Upper lobe of left lung (tissue), 4 donors: ENCODE results near the gene QSOX1.

Experiments
- CTCF ChIP-seq, 6 experiments: fragments of 450-650 bp in 4 of 6; fragments of 200-600 bp in 2 of 6; sonication (generic) in 2 of 6; IDR thresholded peaks; one replicate each; pipeline ENCODE4 v1.5.1; 2016 to 2019; ENCODE audit warnings: antibody characterized with exemption in 6 of 6
- POLR2A ChIP-seq, 4 donors: fragments of 450-650 bp; IDR thresholded peaks; one replicate each; pipeline ENCODE4 v1.5.1; 2016 to 2017; ENCODE audit warnings: antibody characterized with exemption in 4 of 4, mild to moderate bottlenecking in 2 of 4

- no peak for TF ChIP-seq CTCF (IDR thresholded peaks at IDR 0.05)
- TF ChIP-seq POLR2A (IDR thresholded peaks at IDR 0.05), result no peak
These were observed 82.2 kb downstream of the QSOX1 start for GRCh38 chr1:180236698-180237509.
